SK-N-MC (cell line): Measurements from ENCODE around the gene DCDC2C.
A peak's percentile ranks its signal among the peaks of the same experiment; 100 is the strongest.

Source experiments
- DNase-seq: peaks from one replicate; pipeline ENCODE4 v3.0.0-alpha.2; 2011; ENCODE audit warnings: low read depth, low spot score
- H3K27ac ChIP-seq: fragments of 200-600 bp; sonication (generic); 2 replicates; pipeline ENCODE4 v1.5.1; 2016; ENCODE audit warnings: mixed run types
- H3K36me3 ChIP-seq: fragments of 200-600 bp; sonication (generic); 2 replicates; pipeline ENCODE4 v1.6.1; 2017; ENCODE audit warnings: antibody characterized with exemption, low read length, mixed read lengths; ENCODE audit not compliant: insufficient read depth
- H3K4me3 ChIP-seq: fragments of 200-600 bp; sonication (generic); 2 replicates; pipeline ENCODE4 v1.5.1; 2016
- H3K9ac ChIP-seq: fragments of 200-600 bp; sonication (generic); 2 replicates; pipeline ENCODE4 v1.8.0; 2017; ENCODE audit warnings: mixed run types, mixed read lengths; ENCODE audit not compliant: insufficient read length
- H3K9me3 ChIP-seq: fragments of 200-600 bp; sonication (generic); 2 replicates; pipeline ENCODE4 v1.6.1; 2017; ENCODE audit warnings: low read depth, mild to moderate bottlenecking, antibody characterized with exemption, low read length, moderate library complexity, mixed read lengths
- EZH2 ChIP-seq: fragments of 200-600 bp; sonication (generic); IDR thresholded peaks from one replicate; pipeline ENCODE4 v1.6.1; 2017; ENCODE audit warnings: antibody characterized with exemption
- FOXP2 ChIP-seq: optimal IDR thresholded peaks from 2 replicates; pipeline ENCODE3; 2011; ENCODE audit warnings: mild to moderate bottlenecking, moderate library complexity; ENCODE audit not compliant: insufficient read depth; ENCODE audit errors: extremely low read length, control extremely low read depth
- POLR2AphosphoS5 ChIP-seq: IDR thresholded peaks from 2 replicates; pipeline ENCODE4 v1.6.1; 2012; ENCODE audit warnings: mild to moderate bottlenecking, low read depth, low read length, borderline replicate concordance

DCDC2C gene

GRCh38 chr2:3837086-3837485, 133.7 kb downstream of the DCDC2C start:
- H3K36me3 ChIP-seq = no peaks in the 10 kb centered on the region
- H3K27ac ChIP-seq = no peak overlapping the region
- TF ChIP-seq EZH2 (no peak), FOXP2 (no peak), POLR2AphosphoS5 (no peak)
- H3K9me3 ChIP-seq = no peaks in the 10 kb centered on the region
- no peak overlapping the region for H3K9ac ChIP-seq
- no peak overlapping the region for H3K4me3 ChIP-seq
- DNase-seq = no peak

GRCh38 chr2:3838348-3838747, 135.0 kb downstream of the DCDC2C start:
- Histone ChIP-seq H3K9me3 (no peaks in the 10 kb centered on the region), H3K9ac (no peak overlapping the region), H3K36me3 (no peaks in the 10 kb centered on the region), H3K4me3 (no peak overlapping the region), H3K27ac (no peak overlapping the region)
- TF ChIP-seq POLR2AphosphoS5 (no peak), FOXP2 (no peak)
- DNase-seq = no peak

GRCh38 chr2:3839476-3839875, 136.1 kb downstream of the DCDC2C start:
- no peak overlapping the region for H3K27ac ChIP-seq
- DNase-seq = no peak
- peak overlapping the region; percentile 57 for H3K4me3 ChIP-seq
- no peak for TF ChIP-seq FOXP2
- no peak for TF ChIP-seq EZH2
- TF ChIP-seq POLR2AphosphoS5 = no peak
- H3K9ac ChIP-seq = peak overlapping the region; percentile 7
- H3K9me3 ChIP-seq = no peaks in the 10 kb centered on the region
- H3K36me3 ChIP-seq = no peaks in the 10 kb centered on the region

GRCh38 chr2:3840611-3841155, 137.3 kb downstream of the DCDC2C start:
- Histone ChIP-seq H3K27ac (no peak overlapping the region), H3K4me3 (no peak overlapping the region), H3K36me3 (no peaks in the 10 kb centered on the region), H3K9ac (no peak overlapping the region), H3K9me3 (no peaks in the 10 kb centered on the region)
- TF ChIP-seq FOXP2 = no peak
- TF ChIP-seq EZH2 = no peak
- no peak for TF ChIP-seq POLR2AphosphoS5
- DNase-seq = no peak

- Histone ChIP-seq H3K9ac (no peak overlapping the region), H3K27ac (no peak overlapping the region), H3K36me3 (no peaks in the 10 kb centered on the region), H3K4me3 (no peak overlapping the region), H3K9me3 (0 out of 2 replicates have a peak, but pooled peaks cover under 1% of the 10 kb centered on the region)
- TF ChIP-seq POLR2AphosphoS5 (no peak), FOXP2 (no peak), EZH2 (no peak)
- DNase-seq = no peak
These were observed 144.2 kb downstream of the DCDC2C start for GRCh38 chr2:3847397-3848052.

- H3K4me3 ChIP-seq = no peak overlapping the region
- no peak for DNase-seq
- no peaks in the 10 kb centered on the region for H3K36me3 ChIP-seq
- no peak overlapping the region for H3K27ac ChIP-seq
- 0 out of 2 replicates have a peak, but pooled peaks cover 3% of the 10 kb centered on the region for H3K9me3 ChIP-seq
- H3K9ac ChIP-seq = no peak overlapping the region
- TF ChIP-seq EZH2 (no peak), FOXP2 (no peak), POLR2AphosphoS5 (no peak)
These were observed 145.4 kb downstream of the DCDC2C start for GRCh38 chr2:3848776-3849175.

- H3K4me3 ChIP-seq = no peak overlapping the region
- no peak overlapping the region for H3K27ac ChIP-seq
- no peak for TF ChIP-seq POLR2AphosphoS5
- TF ChIP-seq FOXP2 = no peak
- TF ChIP-seq EZH2 = no peak
- DNase-seq = no peak
- 0 out of 2 replicates have a peak, but pooled peaks cover 3% of the 10 kb centered on the region for H3K9me3 ChIP-seq
- no peak overlapping the region for H3K9ac ChIP-seq
- H3K36me3 ChIP-seq = no peaks in the 10 kb centered on the region
These were observed 145.8 kb downstream of the DCDC2C start for GRCh38 chr2:3849213-3849612.

- H3K27ac ChIP-seq = no peak overlapping the region
- H3K9ac ChIP-seq = no peak overlapping the region
- no peak for DNase-seq
- H3K9me3 ChIP-seq = 0 out of 2 replicates have a peak, but pooled peaks cover 2% of the 10 kb centered on the region
- no peaks in the 10 kb centered on the region for H3K36me3 ChIP-seq
- no peak for TF ChIP-seq POLR2AphosphoS5
- no peak overlapping the region for H3K4me3 ChIP-seq
These were observed 154.2 kb downstream of the DCDC2C start for GRCh38 chr2:3857576-3857975.
